GM12875 (cell line): Measurements from ENCODE around the gene ADAMTS10.
A peak's percentile ranks its signal among the peaks of the same experiment; 100 is the strongest.
"Not testable (repeated sequence)": the region's sequence is repeated elsewhere in the genome, so short reads cannot be mapped to it uniquely, and the experiment has no call there.

ENCODE experiments used
- H3K4me3 ChIP-seq: one replicate; pipeline ENCODE4 v1.5.1; 2011; ENCODE audit warnings: low read depth, low read length, control low read depth
- TF ChIP-seq, protein P1 (sequence below): IDR thresholded peaks from 2 replicates; pipeline ENCODE4 v1.5.1; 2011; ENCODE audit warnings: low read depth, mild to moderate bottlenecking, control low read depth, inconsistent platforms, low read length, moderate library complexity, borderline replicate concordance; ENCODE audit not compliant: insufficient read depth

Gene ADAMTS10

GRCh38 chr19:8580710-8581281 lies 29.7 kb downstream of the ADAMTS10 start:
- TF ChIP-seq, protein P1, sequence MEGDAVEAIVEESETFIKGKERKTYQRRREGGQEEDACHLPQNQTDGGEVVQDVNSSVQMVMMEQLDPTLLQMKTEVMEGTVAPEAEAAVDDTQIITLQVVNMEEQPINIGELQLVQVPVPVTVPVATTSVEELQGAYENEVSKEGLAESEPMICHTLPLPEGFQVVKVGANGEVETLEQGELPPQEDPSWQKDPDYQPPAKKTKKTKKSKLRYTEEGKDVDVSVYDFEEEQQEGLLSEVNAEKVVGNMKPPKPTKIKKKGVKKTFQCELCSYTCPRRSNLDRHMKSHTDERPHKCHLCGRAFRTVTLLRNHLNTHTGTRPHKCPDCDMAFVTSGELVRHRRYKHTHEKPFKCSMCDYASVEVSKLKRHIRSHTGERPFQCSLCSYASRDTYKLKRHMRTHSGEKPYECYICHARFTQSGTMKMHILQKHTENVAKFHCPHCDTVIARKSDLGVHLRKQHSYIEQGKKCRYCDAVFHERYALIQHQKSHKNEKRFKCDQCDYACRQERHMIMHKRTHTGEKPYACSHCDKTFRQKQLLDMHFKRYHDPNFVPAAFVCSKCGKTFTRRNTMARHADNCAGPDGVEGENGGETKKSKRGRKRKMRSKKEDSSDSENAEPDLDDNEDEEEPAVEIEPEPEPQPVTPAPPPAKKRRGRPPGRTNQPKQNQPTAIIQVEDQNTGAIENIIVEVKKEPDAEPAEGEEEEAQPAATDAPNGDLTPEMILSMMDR = peak; percentile 100
- no peak overlapping the region for H3K4me3 ChIP-seq

DNA sequence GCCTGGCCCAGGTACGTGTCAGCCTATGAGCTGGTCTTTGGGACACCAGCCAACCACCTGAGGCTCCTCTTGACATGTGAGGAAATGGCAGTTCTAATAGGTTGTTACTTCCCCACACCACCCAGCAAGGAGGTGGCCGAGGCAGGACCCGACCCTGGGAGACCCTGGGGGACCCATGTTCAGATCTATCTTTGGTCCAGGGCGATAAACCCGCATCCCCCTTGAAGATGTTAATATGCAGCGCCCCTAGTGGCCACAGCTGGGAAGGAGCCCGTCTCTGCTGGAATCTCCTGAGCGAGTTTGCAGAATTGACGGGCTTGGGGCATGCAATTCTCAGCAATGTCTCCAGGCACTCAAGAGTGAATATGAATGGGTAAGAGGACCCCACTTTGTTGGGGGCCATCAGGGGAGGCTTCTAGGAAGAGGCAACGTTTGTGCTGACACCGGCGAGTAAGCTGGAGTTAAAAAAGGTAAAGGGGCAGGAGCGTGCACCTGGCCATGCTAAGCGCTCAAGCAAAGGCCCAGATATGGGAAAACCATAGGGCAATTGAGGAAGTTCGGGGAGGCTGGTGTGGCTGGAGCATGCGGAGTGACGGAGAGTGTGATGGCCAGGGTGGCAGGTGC lies 31.8 kb downstream of the ADAMTS10 start:
- H3K4me3 ChIP-seq = no peak overlapping the region
- TF ChIP-seq, protein P1 = peak; percentile 90

DNA sequence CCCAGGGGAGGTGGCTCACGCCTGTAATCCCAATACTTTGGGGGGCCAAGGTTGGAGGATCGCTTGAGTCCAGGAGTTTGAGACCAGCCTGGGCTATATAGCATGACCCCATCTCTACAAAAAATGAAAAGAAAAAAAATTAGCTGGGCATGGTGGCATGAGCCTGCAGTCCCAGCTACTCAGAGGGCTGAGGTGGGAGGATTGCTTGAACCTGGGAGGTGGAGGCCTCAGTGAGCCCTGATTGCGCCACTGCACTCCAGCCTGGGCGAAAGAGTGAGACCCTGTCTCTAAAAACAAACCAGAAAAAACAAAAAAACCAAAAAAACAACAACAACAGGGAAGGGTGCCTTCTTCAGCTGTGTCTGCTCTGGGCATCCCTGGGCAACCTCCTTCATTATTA lies 32.8 kb downstream of the ADAMTS10 start:
- TF ChIP-seq, protein P1 = no peak
- H3K4me3 ChIP-seq = peak overlapping the region; percentile 71

DNA sequence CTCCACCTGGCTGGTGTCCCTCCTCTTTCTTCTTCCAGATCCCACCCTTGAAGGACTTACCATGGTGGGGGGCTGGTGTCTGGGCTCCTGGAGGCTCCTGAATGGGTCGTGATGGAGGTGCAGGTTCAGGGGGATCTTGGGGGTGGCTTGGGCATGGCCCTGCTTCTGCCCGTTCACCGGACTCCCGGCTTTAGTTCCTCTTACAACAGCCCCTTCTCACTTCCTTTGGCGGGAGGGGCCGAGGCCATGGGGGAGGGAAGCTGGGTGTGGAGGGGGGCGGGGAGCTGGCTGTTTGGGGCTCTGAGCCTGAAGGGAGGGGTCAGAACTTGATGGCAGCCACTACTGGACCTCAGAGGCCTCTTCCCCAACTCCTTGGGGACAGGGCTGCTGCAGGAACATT lies 33.3 kb downstream of the ADAMTS10 start, which contains the start of gene MYO1F:
MYO1F (minus strand) TSS at position 196 of the 400 bp plus-strand sequence; CDS start at position 63, 133 bp downstream.
- H3K4me3 ChIP-seq = peak within 1 kb of the TSS; percentile 71
- TF ChIP-seq, protein P1 = no peak

DNA sequence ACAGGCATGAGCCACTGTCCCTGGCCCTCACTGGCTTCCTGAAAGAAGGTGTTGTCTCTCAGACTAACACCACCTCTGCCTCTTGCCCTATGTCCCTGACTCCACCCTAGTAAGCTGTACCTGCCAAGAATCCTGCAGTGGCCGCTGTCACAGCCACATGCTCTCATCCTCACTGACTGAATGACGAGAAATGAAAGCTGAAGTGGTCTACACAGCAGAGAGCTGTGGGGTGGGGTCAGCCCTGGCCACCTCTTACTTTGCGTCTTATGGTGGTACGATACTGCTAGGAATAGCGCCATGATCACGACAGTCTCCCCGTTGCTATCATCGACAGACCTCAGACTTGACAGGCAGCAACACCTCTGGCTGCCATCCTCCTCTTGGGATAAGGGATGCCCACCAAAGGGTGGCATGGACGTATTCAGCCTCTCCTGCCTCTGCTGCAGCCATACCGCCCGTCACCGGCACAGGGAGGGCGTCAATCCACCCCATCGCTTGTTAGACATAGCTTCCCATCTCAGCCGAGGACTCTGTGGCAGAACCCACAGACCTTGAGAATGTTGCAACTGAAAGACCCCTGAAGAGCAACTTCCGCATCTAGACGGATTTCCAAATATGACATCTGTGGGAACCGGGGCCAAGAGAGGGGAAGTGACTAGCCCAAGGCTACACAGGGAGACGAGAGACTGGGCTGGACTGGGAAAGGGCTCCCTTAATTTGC lies 34.1 kb downstream of the ADAMTS10 start:
- peak overlapping the region; percentile 71 for H3K4me3 ChIP-seq
- TF ChIP-seq, protein P1 = no peak

DNA sequence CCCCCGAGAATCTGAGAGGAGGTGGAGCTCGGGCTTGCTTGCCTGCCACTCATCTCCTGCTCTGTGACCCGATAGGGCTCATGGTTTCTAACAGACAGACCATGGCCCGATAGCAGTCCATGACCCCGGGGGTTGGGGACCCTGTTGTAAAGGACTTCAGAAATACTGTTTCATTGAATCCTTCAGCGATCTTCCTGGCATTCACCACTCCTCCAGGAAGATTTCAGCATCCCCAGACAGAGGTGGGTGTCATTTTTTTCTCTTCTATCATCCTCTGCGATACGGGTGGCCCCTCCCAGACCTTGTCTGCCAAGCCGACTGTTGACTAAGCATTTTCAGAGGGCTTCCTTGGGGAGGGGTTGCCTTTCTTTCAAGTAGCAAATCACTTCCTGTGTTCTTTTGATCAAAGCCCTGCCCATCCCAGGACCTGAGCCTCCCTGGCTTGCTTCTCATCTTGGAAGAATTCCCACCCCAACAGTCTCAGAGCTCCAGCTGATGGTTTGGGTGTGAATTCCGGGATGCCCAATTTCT lies 35.0 kb downstream of the ADAMTS10 start:
- TF ChIP-seq, protein P1 = no peak

GRCh38 chr19:8574619-8574922 lies 35.9 kb downstream of the ADAMTS10 start:
- H3K4me3 ChIP-seq = not testable (repeated sequence)

More for the DNA sequence above, 35.0 kb downstream of the ADAMTS10 start:
- peak overlapping the region; percentile 71 for H3K4me3 ChIP-seq
